PC-9 (cell line): ENCODE measurements around the gene PDCD1LG2. TPM values are rescaled to one million over a fixed set of nuclear protein-coding genes. Genes with fewer than 3 reads are reported as not detected.

Experiments used
- BruUV-seq: library from RNA; stranded (reverse); fragments of 400-500 nt; replicated peaks from 2 replicates; lab custom pipeline; 2021; lab: Mats Ljungman, UMichigan
- CTCF ChIA-PET: fragments of 300-600 bp; sonication (Branson Sonifier 250); formaldehyde crosslinking; loops from one replicate; lab custom pipeline; 2022; ENCODE audit warnings: antibody characterized with exemption; lab: Charles Lee
- POLR2A ChIA-PET: fragments of 300-600 bp; sonication (Branson Sonifier 250); formaldehyde crosslinking; loops from one replicate; lab custom pipeline; 2022; ENCODE audit warnings: antibody characterized with exemption; ENCODE audit not compliant: unreplicated experiment; lab: Charles Lee
- DNase-seq, 2 experiments: peaks; one replicate each; pipeline versions ENCODE4 v3.0.0 to v3.0.0-alpha.2; 2015 to 2022; ENCODE audit warnings: mixed read lengths in 1 of 2
- H2AFZ ChIP-seq: fragments of 200-600 bp; sonication (generic); 2 replicates; pipeline ENCODE4 v1.8.1; 2017; ENCODE audit warnings: antibody characterized with exemption
- H3F3A ChIP-seq: fragments of 200-600 bp; sonication (generic); 2 replicates; pipeline ENCODE4 v1.8.1; 2017; ENCODE audit warnings: antibody characterized with exemption, mild to moderate bottlenecking, low read depth; ENCODE audit not compliant: insufficient read depth
- H3K27ac ChIP-seq: fragments of 200-600 bp; sonication (generic); 2 replicates; pipeline ENCODE4 v1.6.1; 2016; ENCODE audit warnings: mixed run types
- H3K27me3 ChIP-seq: fragments of 200-600 bp; sonication (generic); 2 replicates; pipeline ENCODE4 v1.6.1; 2016; ENCODE audit warnings: low read depth, mixed run types; ENCODE audit not compliant: insufficient read depth
- H3K36me3 ChIP-seq: fragments of 200-600 bp; sonication (generic); 2 replicates; pipeline ENCODE4 v1.6.1; 2016; ENCODE audit warnings: low read depth, mixed run types
- H3K4me1 ChIP-seq: fragments of 200-600 bp; sonication (generic); replicated peaks from 2 replicates; pipeline ENCODE4 v1.6.1; 2016; ENCODE audit warnings: mixed run types; ENCODE audit not compliant: insufficient read depth
- H3K4me2 ChIP-seq: fragments of 200-600 bp; sonication (generic); 2 replicates; pipeline ENCODE4 v1.6.1; 2017; ENCODE audit warnings: mixed run types
- H3K4me3 ChIP-seq: fragments of 200-600 bp; sonication (generic); 2 replicates; pipeline ENCODE4 v1.6.1; 2016; ENCODE audit warnings: mixed run types
- H3K79me2 ChIP-seq: fragments of 200-600 bp; sonication (generic); 2 replicates; pipeline ENCODE4 v1.6.1; 2017; ENCODE audit warnings: low read depth, mixed run types
- H3K9me2 ChIP-seq: fragments of 200-600 bp; sonication (generic); 2 replicates; pipeline ENCODE4 v1.8.1; 2017; ENCODE audit warnings: mild to moderate bottlenecking; ENCODE audit not compliant: insufficient read depth
- H3K9me3 ChIP-seq: fragments of 200-600 bp; sonication (generic); 2 replicates; pipeline ENCODE4 v1.8.1; 2016; ENCODE audit warnings: low read depth; ENCODE audit not compliant: insufficient read depth
- H4K20me1 ChIP-seq: fragments of 200-600 bp; sonication (generic); 2 replicates; pipeline ENCODE4 v1.8.1; 2017; ENCODE audit not compliant: insufficient read depth
- CTCF ChIP-seq: fragments of 200-600 bp; sonication (generic); conservative IDR thresholded peaks from 2 replicates; pipeline ENCODE4 v1.6.1; 2017; ENCODE audit warnings: mixed run types, antibody characterized with exemption, mild to moderate bottlenecking, moderate library complexity
- EZH2 ChIP-seq: fragments of 200-600 bp; sonication (generic); IDR thresholded peaks from 2 replicates; pipeline ENCODE4 v1.8.0; 2017; ENCODE audit warnings: antibody characterized with exemption, low read depth
- intact Hi-C: fragments of 100-400 bp; cut with micrococcal nuclease; formaldehyde crosslinking; loops from one replicate; pipeline ENCODE4 v1.10.0; 2022; ENCODE audit not compliant: unreplicated experiment
- total RNA-seq: library from RNA; stranded (reverse); gene quantifications from 2 replicates; pipeline ENCODE4 v1.2.3, GENCODE V29; 2021

The PDCD1LG2 gene
- total RNA-seq, 1 experiment from 2014 or later: 1.4 TPM

- no peaks in the 10 kb centered on the region for H3K36me3 ChIP-seq
- no TSS peak for BruUV-seq
- H3K9me2 ChIP-seq: no peaks in the 10 kb centered on the region
- DNase-seq: no peak
- CTCF ChIA-PET: no interaction called here
- POLR2A ChIA-PET: no interaction called here
- H3K79me2 ChIP-seq: no peaks in the 10 kb centered on the region
- no peaks in the 10 kb centered on the region for H3K27me3 ChIP-seq
- H3K27ac ChIP-seq: no peak overlapping the region
- no peaks in the 10 kb centered on the region for H3K9me3 ChIP-seq
- TF ChIP-seq CTCF: no peak
- no peak for TF ChIP-seq EZH2
- no peaks in the 10 kb centered on the region for H3F3A ChIP-seq
- intact Hi-C loops: no loop called here
- H4K20me1 ChIP-seq: no peaks in the 10 kb centered on the region
- no peak overlapping the region for H3K4me2 ChIP-seq
- H2AFZ ChIP-seq: no peak overlapping the region
- H3K4me3 ChIP-seq: no peak overlapping the region
- H3K4me1 ChIP-seq: no peaks in the 10 kb centered on the region
Observed at GRCh38 chr9:5611321-5612184, 101.2 kb downstream of the PDCD1LG2 start.

- intact Hi-C loops: no loop called here
- Histone ChIP-seq H3K36me3 (no peaks in the 10 kb centered on the region), H2AFZ (no peak overlapping the region), H3K4me3 (no peak overlapping the region), H3K4me1 (no peaks in the 10 kb centered on the region), H4K20me1 (no peaks in the 10 kb centered on the region), H3F3A (no peaks in the 10 kb centered on the region), H3K79me2 (no peaks in the 10 kb centered on the region), H3K27me3 (no peaks in the 10 kb centered on the region), H3K9me2 (no peaks in the 10 kb centered on the region), H3K4me2 (no peak overlapping the region), H3K9me3 (no peaks in the 10 kb centered on the region), H3K27ac (no peak overlapping the region)
- TF ChIP-seq CTCF (no peak), EZH2 (no peak)
- DNase-seq: no peak
- ChIA-PET POLR2A (no interaction called here), CTCF (no interaction called here)
- BruUV-seq: no TSS peak
Observed at GRCh38 chr9:5612185-5612530, 101.8 kb downstream of the PDCD1LG2 start.

- intact Hi-C loops: no loop called here
- no peak overlapping the region for H2AFZ ChIP-seq
- H3K9me3 ChIP-seq: no peaks in the 10 kb centered on the region
- no peak for DNase-seq
- H3K27ac ChIP-seq: no peak overlapping the region
- no TSS peak for BruUV-seq
- no peaks in the 10 kb centered on the region for H3K27me3 ChIP-seq
- POLR2A ChIA-PET: no interaction called here
- CTCF ChIA-PET: no interaction called here
- H3K36me3 ChIP-seq: no peaks in the 10 kb centered on the region
- no peak overlapping the region for H3K4me2 ChIP-seq
- no peaks in the 10 kb centered on the region for H3K79me2 ChIP-seq
- no peaks in the 10 kb centered on the region for H4K20me1 ChIP-seq
- TF ChIP-seq EZH2 (no peak), CTCF (no peak)
- H3K9me2 ChIP-seq: no peaks in the 10 kb centered on the region
- H3K4me3 ChIP-seq: no peak overlapping the region
- no peaks in the 10 kb centered on the region for H3K4me1 ChIP-seq
- no peaks in the 10 kb centered on the region for H3F3A ChIP-seq
Observed at GRCh38 chr9:5614192-5614591, 103.9 kb downstream of the PDCD1LG2 start.
